Gastrocnemius medialis (tissue), 4 donors: Measurements from ENCODE around the gene PIGS. TPM values are rescaled to one million over a fixed set of nuclear protein-coding genes. Genes with fewer than 3 reads are reported as not detected.

Source experiments
- ATAC-seq, 2 donors: fragments of 150-250 bp; one replicate each; pipeline ENCODE4 v1.9.1; 2016
- DNase-seq, 2 donors: peaks; one replicate each; pipeline ENCODE4 v3.0.0-alpha.2; 2019
- H3K27ac ChIP-seq, 4 donors: fragments of 200-600 bp; sonication (generic); 1 replicate in 1 of 4; 2 replicates in 3 of 4; pipeline ENCODE4 v1.5.1; 2016 to 2018; ENCODE audit warnings: mild to moderate bottlenecking in 2 of 4, moderate library complexity in 1 of 4
- H3K27me3 ChIP-seq, 3 donors: fragments of 200-600 bp; sonication (generic) in 2 of 3; 1 replicate in 1 of 3; 2 replicates in 2 of 3; pipeline versions ENCODE4 v1.5.1 to v1.6.0; 2016 to 2019; ENCODE audit warnings: mild to moderate bottlenecking in 1 of 3, moderate library complexity in 1 of 3
- H3K36me3 ChIP-seq, 2 donors: fragments of 200-600 bp; sonication (generic) in 1 of 2; one replicate each; pipeline ENCODE4 v1.5.1; 2017 to 2018
- H3K4me1 ChIP-seq, 2 donors: fragments of 200-600 bp; sonication (generic) in 1 of 2; one replicate each; pipeline ENCODE4 v1.5.1; 2016 to 2017; ENCODE audit warnings: mild to moderate bottlenecking in 2 of 2
- H3K4me3 ChIP-seq, 4 donors: fragments of 200-600 bp; sonication (generic) in 3 of 4; 1 replicate in 1 of 4; 2 replicates in 3 of 4; pipeline ENCODE4 v1.5.1; 2016 to 2019; ENCODE audit warnings: mild to moderate bottlenecking in 2 of 4
- H3K9me3 ChIP-seq, 3 donors: fragments of 200-600 bp; sonication (generic) in 2 of 3; 1 replicate in 1 of 3; 2 replicates in 2 of 3; pipeline ENCODE4 v1.5.1; 2016 to 2019
- POLR2A ChIP-seq, 2 donors: fragments of 450-650 bp; IDR thresholded peaks; one replicate each; pipeline ENCODE4 v1.6.1; 2017; ENCODE audit warnings: antibody characterized with exemption in 2 of 2, mild to moderate bottlenecking in 2 of 2, moderate library complexity in 2 of 2
- in situ Hi-C, 4 donors: fragments of 200-750 bp; cut with MboI; loops; one replicate each; pipeline versions ENCODE4 v1.15.0 to v1.8.0; 2017; ENCODE audit warnings: low sequenced_read_pairs in 4 of 4
- intact Hi-C: fragments of 100-400 bp; cut with DNase I; formaldehyde crosslinking; loops from one replicate; pipeline ENCODE4 v1.15.1; 2023; ENCODE audit warnings: low total_unique reads
- total RNA-seq, 4 donors: library from RNA; depleted of rRNA; stranded (reverse); fragments of >200 nt; gene quantifications; one replicate each; pipeline versions ENCODE4 v1.1.0 to v1.2.3, GENCODE V29; 2016
- TF ChIP-seq, protein P1 (sequence below), 5 experiments: fragments of 450-650 bp in 3 of 5; fragments of 200-600 bp in 2 of 5; sonication (generic) in 2 of 5; IDR thresholded peaks in 4 of 5; conservative IDR thresholded peaks in 1 of 5; 1 replicate in 4 of 5; 2 replicates in 1 of 5; pipeline ENCODE4 v1.5.1; 2016 to 2019; ENCODE audit warnings: antibody characterized with exemption in 5 of 5, mild to moderate bottlenecking in 3 of 5, moderate library complexity in 3 of 5

PIGS gene
- total RNA-seq, 4 donors from 2014 or later = 25.0 to 63.0 (median 50.0) TPM

DNA sequence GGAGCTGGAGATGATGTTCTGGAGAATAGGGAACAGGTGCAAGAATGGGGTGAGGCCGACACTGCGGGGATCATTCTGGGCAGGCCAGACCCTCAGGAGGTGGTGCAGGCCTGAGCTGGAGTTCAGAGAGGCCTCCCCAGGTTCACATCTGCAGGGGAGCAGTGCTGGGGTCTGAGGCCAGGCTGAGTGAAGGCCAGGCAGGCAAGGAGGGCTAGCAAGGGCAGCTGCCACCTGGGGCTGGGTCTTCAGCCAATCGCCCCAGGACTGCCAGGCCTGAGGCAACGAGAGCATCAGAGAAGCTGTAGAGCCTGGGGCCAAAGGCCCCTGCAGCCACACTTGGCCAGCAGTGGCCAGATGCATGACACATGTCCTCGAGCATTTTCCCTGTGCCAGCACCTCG, 50.6 kb downstream of the PIGS start:
- DNase-seq (no peak), ATAC-seq (no peak)
- Histone ChIP-seq H3K27ac (no peak overlapping the region), H3K36me3 (no peaks in the 10 kb centered on the region), H3K4me3 (no peak overlapping the region), H3K4me1 (no peaks in the 10 kb centered on the region), H3K27me3 (no peaks in the 10 kb centered on the region), H3K9me3 (no peaks in the 10 kb centered on the region)
- TF ChIP-seq POLR2A (IDR thresholded peaks at IDR 0.05) = no peak
- TF ChIP-seq, protein P1, sequence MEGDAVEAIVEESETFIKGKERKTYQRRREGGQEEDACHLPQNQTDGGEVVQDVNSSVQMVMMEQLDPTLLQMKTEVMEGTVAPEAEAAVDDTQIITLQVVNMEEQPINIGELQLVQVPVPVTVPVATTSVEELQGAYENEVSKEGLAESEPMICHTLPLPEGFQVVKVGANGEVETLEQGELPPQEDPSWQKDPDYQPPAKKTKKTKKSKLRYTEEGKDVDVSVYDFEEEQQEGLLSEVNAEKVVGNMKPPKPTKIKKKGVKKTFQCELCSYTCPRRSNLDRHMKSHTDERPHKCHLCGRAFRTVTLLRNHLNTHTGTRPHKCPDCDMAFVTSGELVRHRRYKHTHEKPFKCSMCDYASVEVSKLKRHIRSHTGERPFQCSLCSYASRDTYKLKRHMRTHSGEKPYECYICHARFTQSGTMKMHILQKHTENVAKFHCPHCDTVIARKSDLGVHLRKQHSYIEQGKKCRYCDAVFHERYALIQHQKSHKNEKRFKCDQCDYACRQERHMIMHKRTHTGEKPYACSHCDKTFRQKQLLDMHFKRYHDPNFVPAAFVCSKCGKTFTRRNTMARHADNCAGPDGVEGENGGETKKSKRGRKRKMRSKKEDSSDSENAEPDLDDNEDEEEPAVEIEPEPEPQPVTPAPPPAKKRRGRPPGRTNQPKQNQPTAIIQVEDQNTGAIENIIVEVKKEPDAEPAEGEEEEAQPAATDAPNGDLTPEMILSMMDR (IDR thresholded peaks at IDR 0.05 in 4 of 5, conservative IDR thresholded peaks at IDR 0.05 in 1 of 5) = no peak
- intact Hi-C loops = no loop called here
- in situ Hi-C loops = loop anchor here in 1 of 4 donors (25.0 kb wide), 1 partner anchor 108 kb away; the partner anchor contains the start of gene SLC46A1

DNA sequence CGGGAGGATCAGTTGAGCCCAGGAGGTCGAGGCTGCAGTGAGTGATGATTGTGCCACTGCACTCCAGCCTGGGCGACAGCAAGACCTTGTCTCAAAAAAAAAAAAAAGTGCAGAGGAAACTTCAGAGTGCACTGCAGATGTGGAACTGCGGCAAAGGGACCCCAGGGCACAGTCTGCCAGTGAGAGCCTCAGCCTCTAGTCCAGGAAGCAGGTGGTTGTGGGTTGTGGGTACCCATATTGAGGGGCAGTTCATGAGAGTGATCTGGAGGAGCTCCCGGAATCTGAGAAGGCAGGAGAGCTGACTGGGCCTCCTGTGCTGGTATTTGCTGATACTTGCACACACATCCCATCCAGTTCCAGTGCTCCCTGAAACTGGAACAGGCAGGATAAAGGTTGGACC, 52.1 kb downstream of the PIGS start:
- ATAC-seq (no peak), DNase-seq (no peak)
- Histone ChIP-seq H3K9me3 (no peaks in the 10 kb centered on the region), H3K36me3 (no peaks in the 10 kb centered on the region), H3K4me3 (no peak overlapping the region), H3K4me1 (no peaks in the 10 kb centered on the region), H3K27ac (no peak overlapping the region), H3K27me3 (peaks cover 0 to 4% (median 0%) of the 10 kb centered on the region in 3 donors)
- intact Hi-C loops = no loop called here
- in situ Hi-C loops = loop anchor here in 1 of 4 donors (25.0 kb wide), 1 partner anchor 107 kb away; the partner anchor contains the start of gene SLC46A1
- TF ChIP-seq, protein P1 (IDR thresholded peaks at IDR 0.05 in 4 of 5, conservative IDR thresholded peaks at IDR 0.05 in 1 of 5) = no peak
- no peak for TF ChIP-seq POLR2A (IDR thresholded peaks at IDR 0.05)

DNA sequence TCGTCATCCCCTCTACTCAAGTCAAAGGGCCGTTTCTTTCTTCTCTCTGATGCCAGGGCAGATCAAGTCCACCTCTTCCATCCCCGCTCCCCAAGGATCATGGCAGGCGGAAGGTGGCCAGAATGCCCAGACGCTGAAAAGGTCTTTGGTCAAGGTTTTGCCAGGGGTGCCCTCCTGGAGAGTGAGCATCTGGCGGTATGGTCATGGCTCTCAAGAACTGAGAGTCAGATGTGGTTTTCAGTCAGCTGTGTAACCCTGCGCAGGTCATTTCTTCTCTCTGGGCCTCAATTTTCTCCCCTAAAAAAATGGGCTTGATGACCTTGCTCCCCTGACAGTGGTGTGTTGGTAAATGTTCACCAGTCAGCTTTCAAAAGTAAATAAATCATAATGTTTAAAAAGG, 52.7 kb downstream of the PIGS start:
- Histone ChIP-seq H3K9me3 (no peaks in the 10 kb centered on the region), H3K27me3 (peaks cover 3 to 8% (median 5%) of the 10 kb centered on the region in 3 donors), H3K4me1 (no peaks in the 10 kb centered on the region), H3K36me3 (no peaks in the 10 kb centered on the region), H3K27ac (no peak overlapping the region), H3K4me3 (no peak overlapping the region)
- intact Hi-C loops = no loop called here
- no peak for ATAC-seq
- TF ChIP-seq, protein P1 (IDR thresholded peaks at IDR 0.05 in 4 of 5, conservative IDR thresholded peaks at IDR 0.05 in 1 of 5) = no peak
- no peak for TF ChIP-seq POLR2A (IDR thresholded peaks at IDR 0.05)
- in situ Hi-C loops = loop anchor here in 1 of 4 donors (25.0 kb wide), 1 partner anchor 106 kb away; the partner anchor contains the start of gene SLC46A1
- DNase-seq = no peak

DNA sequence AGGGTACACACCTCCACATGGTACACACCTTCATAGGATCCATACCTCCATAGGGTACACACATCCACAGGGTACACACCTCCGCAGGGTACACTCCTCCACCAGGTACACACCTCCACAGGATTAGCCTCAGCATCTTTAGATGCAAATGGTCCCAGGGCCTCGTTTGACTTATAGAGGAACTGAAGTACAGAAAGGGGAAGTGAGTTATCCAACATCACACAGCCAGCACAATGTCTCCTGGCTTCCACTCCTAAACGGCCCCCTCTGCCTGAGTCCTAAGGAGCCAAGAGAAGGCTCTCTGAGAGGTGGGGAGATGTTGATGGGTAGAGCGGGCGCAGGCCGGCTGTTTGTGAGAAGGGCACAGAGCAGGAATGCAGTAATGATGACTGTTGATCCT, 53.2 kb downstream of the PIGS start:
- Histone ChIP-seq H3K27ac (no peak overlapping the region), H3K9me3 (no peaks in the 10 kb centered on the region), H3K27me3 (peaks cover 5 to 11% (median 7%) of the 10 kb centered on the region in 3 donors), H3K4me1 (no peaks in the 10 kb centered on the region), H3K4me3 (no peak overlapping the region), H3K36me3 (no peaks in the 10 kb centered on the region)
- in situ Hi-C loops (loop anchor here in 1 of 4 donors (25.0 kb wide), 1 partner anchor 106 kb away; the partner anchor contains the start of gene SLC46A1), intact Hi-C loops (no loop called here)
- no peak for TF ChIP-seq POLR2A (IDR thresholded peaks at IDR 0.05)
- TF ChIP-seq, protein P1 (IDR thresholded peaks at IDR 0.05 in 4 of 5, conservative IDR thresholded peaks at IDR 0.05 in 1 of 5) = no peak
- DNase-seq = no peak
- no peak for ATAC-seq

DNA sequence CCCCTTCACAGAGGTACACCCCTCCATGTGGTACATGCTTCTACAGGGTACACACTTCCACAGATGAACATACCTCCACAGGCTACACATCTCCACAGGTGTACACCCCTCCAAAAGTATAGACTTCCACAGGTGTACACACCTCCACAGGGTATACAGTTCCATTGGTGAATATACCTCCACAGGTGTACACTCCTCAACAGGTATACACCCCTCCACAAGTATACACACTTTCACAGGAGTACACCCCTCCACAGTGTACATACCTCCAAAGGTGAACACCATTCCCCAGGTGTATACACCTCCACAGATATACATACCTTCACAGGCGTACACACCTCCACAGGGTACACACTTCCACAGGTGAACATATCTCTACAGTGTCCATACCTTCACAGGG, 55.8 kb downstream of the PIGS start:
- DNase-seq (no peak), ATAC-seq (no peak)
- Histone ChIP-seq H3K27ac (no peak overlapping the region), H3K4me3 (no peak overlapping the region), H3K36me3 (no peaks in the 10 kb centered on the region), H3K9me3 (no peaks in the 10 kb centered on the region), H3K4me1 (no peaks in the 10 kb centered on the region), H3K27me3 (peaks cover 7 to 25% (median 24%) of the 10 kb centered on the region in 3 donors)
- in situ Hi-C loops = loop anchor here in 1 of 4 donors (25.0 kb wide), 1 partner anchor 103 kb away; the partner anchor contains the start of gene SLC46A1
- no peak for TF ChIP-seq POLR2A (IDR thresholded peaks at IDR 0.05)
- TF ChIP-seq, protein P1 (IDR thresholded peaks at IDR 0.05 in 4 of 5, conservative IDR thresholded peaks at IDR 0.05 in 1 of 5) = no peak
- intact Hi-C loops = no loop called here
